ENCODE measurements around the gene ADCY7.

The ADCY7 gene

GRCh38 chr16:50267651-50268050, 1.3 kb downstream of the ADCY7 start:
- DNase-seq (ENCODE audit: low read depth), result no peak

GRCh38 chr16:50268352-50268751, 2.0 kb downstream of the ADCY7 start:
- no peak for DNase-seq (ENCODE audit: low read depth)

GRCh38 chr16:50269061-50269705, 2.8 kb downstream of the ADCY7 start:
- no peak for DNase-seq (ENCODE audit: low read depth)

- no peak for DNase-seq (ENCODE audit: low read depth)
Observed at GRCh38 chr16:50269769-50270509, 3.6 kb downstream of the ADCY7 start.

GRCh38 chr16:50270510-50271147, 4.3 kb downstream of the ADCY7 start:
- DNase-seq (ENCODE audit: low read depth), result no peak

GRCh38 chr16:50271148-50272041, 5.0 kb downstream of the ADCY7 start:
- no peak for DNase-seq (ENCODE audit: low read depth)

GRCh38 chr16:50272111-50272571, 5.8 kb downstream of the ADCY7 start:
- DNase-seq (ENCODE audit: low read depth), result no peak

GRCh38 chr16:50272687-50273381, 6.5 kb downstream of the ADCY7 start:
- no peak for DNase-seq (ENCODE audit: low read depth)

GRCh38 chr16:50273382-50273690, 7.0 kb downstream of the ADCY7 start:
- DNase-seq (ENCODE audit: low read depth), result no peak

GRCh38 chr16:50273888-50274325, 7.6 kb downstream of the ADCY7 start:
- no peak for DNase-seq (ENCODE audit: low read depth)

GRCh38 chr16:50274326-50275097, 8.2 kb downstream of the ADCY7 start:
- DNase-seq (ENCODE audit: low read depth), result peak; percentile 77

- no peak for DNase-seq (ENCODE audit: low read depth)
Observed at GRCh38 chr16:50275098-50275415, 8.7 kb downstream of the ADCY7 start.

GRCh38 chr16:50275428-50276325, 9.3 kb downstream of the ADCY7 start:
- DNase-seq (ENCODE audit: low read depth), result no peak

- DNase-seq (ENCODE audit: low read depth), result no peak
Observed at GRCh38 chr16:50276326-50276640, 9.9 kb downstream of the ADCY7 start.

- DNase-seq (ENCODE audit: low read depth), result no peak
Observed at GRCh38 chr16:50276801-50277555, 10.6 kb downstream of the ADCY7 start.

- no peak for DNase-seq (ENCODE audit: low read depth)
Observed at GRCh38 chr16:50278251-50278650, 11.9 kb downstream of the ADCY7 start.

GRCh38 chr16:50279504-50279865, 13.1 kb downstream of the ADCY7 start:
- no peak for DNase-seq (ENCODE audit: low read depth)

GRCh38 chr16:50280932-50281331, 14.6 kb downstream of the ADCY7 start:
- no peak for DNase-seq (ENCODE audit: low read depth)

GRCh38 chr16:50281391-50282009, 15.1 kb downstream of the ADCY7 start:
- DNase-seq (ENCODE audit: low read depth), result no peak

Measured in CMK (cell line).